ENCODE data around the gene GSTM2.

GRCh38 chr1:109629372-109630030 is 38.4 kb upstream of the GSTM2 start:
- TF ChIP-seq CTCF (IDR thresholded peaks at IDR 0.05): no peak
- TF ChIP-seq POLR2A (IDR thresholded peaks at IDR 0.05): no peak
